HG03565 (cell line): ENCODE results near the gene NBPF15.
"Not testable (repeated sequence)": the region's sequence is repeated elsewhere in the genome, so short reads cannot be mapped to it uniquely, and the experiment has no call there.

Experiments
- ATAC-seq: cut with Tn5 transposase; IDR thresholded peaks from one replicate; pipeline ENCODE4 v1.9.1; 2021; ENCODE audit warnings: mild to moderate bottlenecking, moderate library complexity; ENCODE audit not compliant: unreplicated experiment

Gene NBPF15, protein sequence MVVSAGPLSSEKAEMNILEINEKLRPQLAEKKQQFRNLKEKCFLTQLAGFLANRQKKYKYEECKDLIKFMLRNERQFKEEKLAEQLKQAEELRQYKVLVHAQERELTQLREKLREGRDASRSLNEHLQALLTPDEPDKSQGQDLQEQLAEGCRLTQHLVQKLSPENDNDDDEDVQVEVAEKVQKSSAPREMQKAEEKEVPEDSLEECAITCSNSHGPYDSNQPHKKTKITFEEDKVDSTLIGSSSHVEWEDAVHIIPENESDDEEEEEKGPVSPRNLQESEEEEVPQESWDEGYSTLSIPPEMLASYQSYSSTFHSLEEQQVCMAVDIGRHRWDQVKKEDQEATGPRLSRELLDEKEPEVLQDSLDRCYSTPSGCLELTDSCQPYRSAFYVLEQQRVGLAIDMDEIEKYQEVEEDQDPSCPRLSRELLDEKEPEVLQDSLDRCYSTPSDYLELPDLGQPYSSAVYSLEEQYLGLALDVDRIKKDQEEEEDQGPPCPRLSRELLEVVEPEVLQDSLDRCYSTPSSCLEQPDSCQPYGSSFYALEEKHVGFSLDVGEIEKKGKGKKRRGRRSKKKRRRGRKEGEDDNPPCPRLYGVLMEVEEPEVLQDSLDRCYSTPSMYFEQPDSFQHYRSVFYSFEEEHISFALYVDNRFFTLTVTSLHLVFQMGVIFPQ

GRCh38 chr1:144461136-144461759 is at the start of gene NBPF15:
Gene NBPF15 (minus strand): TSS chr1:144461669. CDS start chr1:144440003, 21,666 bp downstream.
- peak; percentile 97 for ATAC-seq

- not testable (repeated sequence) for ATAC-seq
Observed at GRCh38 chr1:144496429-144496828, 35.0 kb upstream of the NBPF15 start.

DNA sequence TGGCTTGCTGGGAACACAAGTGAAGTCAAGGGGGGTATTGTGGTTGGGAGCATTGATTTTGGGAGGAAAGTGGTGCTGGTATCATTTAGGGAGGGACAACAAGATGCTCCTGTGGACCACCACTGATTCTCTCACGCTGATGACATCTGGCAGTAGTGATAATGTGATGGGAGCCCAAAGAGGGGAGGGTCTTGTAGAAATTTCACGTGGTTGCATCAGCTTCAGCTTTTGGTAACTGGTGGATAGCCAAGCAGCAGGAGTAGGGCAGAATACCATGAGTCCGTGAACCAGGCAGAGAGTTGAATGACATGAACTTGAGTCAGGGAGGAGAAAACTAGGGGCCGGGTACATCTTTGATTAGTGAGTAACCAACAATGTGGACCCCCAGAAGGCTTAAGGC is 32.7 kb upstream of the NBPF15 start:
- ATAC-seq = not testable (repeated sequence)

DNA sequence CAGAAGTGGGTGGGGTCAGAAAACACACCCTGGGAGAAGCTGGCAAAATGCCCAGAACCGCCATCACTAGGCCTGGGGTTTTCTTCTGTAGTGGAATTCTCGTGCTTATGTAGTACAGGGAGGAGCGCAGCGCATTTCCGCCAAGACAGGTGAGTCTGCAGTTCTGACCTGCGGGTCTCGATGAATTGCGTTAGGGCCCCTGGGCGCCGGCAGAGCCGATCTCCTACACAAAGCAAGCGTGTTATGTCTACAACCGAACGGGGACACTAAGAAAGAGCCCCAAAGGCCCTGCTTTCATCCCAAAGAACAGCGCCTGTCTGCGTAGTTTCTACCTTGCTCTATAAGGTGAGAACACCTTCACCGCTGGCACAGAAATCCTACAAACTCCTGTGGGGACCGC is 28.9 kb upstream of the NBPF15 start:
- not testable (repeated sequence) for ATAC-seq

- not testable (repeated sequence) for ATAC-seq
Observed at GRCh38 chr1:144487002-144487401, 25.5 kb upstream of the NBPF15 start.

GRCh38 chr1:144485048-144485993 is 23.9 kb upstream of the NBPF15 start:
- ATAC-seq = not testable (repeated sequence)

- ATAC-seq = not testable (repeated sequence)
Observed at GRCh38 chr1:144473897-144474296, 12.4 kb upstream of the NBPF15 start.

- ATAC-seq = not testable (repeated sequence)
Observed at GRCh38 chr1:144471434-144471833, 10.0 kb upstream of the NBPF15 start.

DNA sequence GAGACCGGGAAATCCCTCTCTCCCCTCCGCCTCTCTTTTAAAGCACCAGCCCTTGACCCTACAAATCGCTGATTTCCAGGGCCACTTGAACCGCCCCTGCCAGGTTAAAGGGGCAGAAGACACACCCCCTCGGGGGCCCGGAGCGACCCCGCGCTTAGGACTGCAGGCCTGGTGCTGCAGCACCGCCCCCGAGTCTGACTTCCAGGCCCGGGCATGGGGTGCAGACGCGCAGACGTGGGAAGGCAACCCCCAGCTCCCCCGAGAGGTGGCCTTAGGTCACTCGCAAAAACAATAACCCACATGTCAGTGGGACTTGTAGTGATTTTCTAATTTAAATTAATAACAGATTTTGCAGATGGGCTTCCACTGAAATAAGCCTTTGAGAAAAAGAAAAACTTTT is 309 bp upstream of the NBPF15 start:
- not testable (repeated sequence) for ATAC-seq

GRCh38 chr1:144460686-144461085 is 783 bp downstream of the NBPF15 start:
- ATAC-seq = peak; percentile 44

DNA sequence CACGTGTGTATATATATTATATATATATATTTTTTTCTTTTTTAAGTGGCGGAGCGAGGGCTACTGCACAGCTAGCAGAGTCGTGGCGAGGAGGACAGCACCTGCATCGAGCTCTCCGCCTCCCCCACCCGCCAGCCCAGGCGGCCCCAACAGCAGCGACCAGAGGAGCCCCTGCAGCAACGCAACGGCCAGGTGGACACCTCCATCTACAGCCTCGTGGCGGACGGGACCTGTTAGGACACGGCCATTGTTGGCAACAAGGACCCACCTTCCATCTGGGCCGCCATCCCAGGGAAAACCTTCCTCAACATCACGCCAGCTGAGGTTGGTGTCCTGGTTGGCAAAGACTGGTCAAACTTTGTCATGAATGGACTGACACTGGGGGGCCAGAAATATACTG is 19.1 kb downstream of the NBPF15 start:
- ATAC-seq = not testable (repeated sequence)

DNA sequence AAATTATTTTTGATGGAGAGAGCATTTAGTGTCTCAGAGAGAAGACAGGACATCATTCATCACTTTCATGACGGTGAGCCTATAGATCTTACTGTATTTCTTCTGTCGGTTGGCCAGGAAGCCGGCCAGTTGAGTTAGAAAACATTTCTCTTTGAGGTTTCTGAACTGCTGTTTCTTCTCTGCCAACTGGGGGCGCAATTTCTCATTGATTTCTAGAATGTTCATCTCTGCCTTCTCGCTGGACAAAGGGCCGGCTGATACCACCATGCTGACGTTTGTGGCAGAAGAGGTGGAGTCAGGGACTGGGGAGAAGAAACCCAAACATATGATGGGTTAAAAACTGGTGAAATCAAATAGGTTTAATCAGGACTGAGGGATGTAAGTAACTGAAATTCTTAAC is 21.7 kb downstream of the NBPF15 start:
- ATAC-seq = not testable (repeated sequence)

DNA sequence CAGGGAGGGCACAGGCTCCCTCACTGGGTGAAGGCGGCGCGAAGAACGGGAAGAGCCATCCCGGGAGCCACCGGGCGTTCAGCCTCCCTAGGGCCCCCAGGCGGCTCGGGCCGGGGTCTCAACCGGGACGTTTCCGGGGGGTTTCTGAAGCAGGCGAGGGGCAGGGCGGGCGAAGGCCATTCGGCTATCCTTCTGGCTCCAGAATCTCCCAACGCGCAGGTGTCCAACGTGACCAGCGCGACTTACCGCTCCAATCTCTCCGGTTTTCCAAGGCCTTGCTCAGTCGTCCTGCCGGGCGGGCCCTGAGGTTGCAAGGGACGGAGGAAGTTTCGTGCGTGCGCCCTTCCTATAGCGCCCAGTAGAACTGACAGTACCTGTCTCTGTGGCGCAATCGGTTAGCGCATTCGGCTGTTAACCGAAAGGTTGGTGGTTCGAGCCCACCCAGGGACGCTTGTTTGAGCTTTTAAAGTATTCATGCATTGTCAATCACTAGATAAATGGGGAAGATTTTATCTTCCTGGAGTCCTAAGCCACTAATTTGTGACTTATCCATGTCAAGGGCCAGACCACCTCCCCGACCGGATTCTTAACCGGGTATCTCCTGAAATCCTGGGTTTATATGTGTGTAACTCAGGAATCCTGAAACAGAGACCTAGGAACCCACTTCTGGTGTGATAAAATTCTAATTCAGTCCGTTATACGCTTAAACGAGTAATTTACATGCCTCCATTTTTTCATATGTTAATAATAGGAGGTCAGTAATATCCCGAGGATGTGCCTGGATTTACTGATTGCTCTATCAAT is 42.4 kb downstream of the NBPF15 start:
- ATAC-seq = not testable (repeated sequence)

DNA sequence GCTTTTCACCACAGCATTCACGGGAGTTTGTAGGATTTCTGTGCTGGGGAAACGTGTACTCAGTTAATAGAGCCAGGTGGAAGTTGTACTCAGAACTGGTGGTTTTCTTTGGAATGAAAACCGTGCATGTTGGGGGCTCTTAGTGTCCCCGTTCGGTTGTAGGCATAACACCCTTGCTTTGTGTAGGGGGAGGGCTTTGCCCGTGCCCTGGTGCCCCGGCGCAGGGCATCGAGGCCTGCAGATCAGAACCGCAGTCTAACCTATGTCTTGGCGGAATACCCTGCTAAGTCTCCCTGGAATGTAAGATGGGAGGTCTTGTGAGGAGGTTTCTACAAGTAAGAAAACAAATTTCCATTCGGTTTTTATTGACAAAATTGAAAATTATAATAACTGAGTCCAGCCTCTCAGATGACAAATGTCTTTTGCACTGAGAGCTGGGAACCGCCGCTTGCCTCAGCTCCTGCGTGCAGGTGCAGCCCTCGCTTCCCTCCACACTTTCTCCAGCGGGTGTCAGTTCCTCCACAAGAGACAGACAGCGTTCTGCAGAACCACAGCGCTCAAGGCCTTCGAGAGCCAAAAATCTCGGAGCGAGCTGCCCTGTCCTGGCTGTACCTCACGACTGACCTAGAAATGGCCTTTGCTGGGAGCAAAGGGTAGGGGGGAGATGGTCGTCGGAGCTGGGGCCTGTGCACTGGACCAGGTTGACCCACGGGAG is 47.9 kb downstream of the NBPF15 start:
- ATAC-seq = not testable (repeated sequence)

- peak; percentile 82 for ATAC-seq
Observed at GRCh38 chr1:144412491-144413403, 48.7 kb downstream of the NBPF15 start.

DNA sequence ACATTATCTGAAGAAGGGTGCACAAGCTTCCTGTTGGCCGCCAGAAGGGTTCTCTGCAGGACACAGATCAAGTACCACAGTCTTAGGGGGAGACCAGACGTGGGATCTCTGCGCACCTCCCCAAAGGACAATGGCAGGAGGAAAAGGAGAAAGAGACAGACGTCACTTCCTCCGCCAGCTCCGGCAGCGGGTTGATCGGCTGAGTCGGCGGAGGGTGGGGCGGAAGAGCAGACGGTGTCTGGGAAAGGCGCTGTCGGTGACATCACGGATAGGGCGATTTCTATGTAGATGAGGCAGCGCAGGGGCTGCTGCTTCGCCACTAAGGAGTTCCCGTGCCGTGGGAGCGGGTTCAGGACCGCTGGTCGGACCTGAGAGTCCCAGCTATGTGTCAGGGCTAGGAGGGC is 49.4 kb downstream of the NBPF15 start:
- ATAC-seq = peak; percentile 56

GRCh38 chr1:144402807-144403206 is 58.7 kb downstream of the NBPF15 start:
- not testable (repeated sequence) for ATAC-seq

DNA sequence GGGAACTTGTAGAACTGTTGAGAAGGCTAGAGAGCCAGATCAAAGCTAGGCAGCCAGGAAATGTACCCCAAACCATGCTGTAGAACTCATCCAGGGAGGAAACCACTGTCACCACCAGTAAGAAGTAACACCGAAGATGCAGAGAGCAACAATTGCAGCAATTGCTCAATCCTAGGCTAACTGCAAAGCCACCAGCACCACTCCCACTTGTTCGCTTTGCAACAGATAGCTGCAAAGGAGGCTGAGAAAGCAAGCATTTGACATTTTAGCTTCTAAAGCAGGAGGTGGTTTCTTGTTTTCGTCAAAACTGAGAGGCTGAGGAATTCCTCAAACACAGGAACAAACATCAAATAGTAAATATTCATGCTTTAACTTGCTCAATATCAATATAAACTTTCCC is 89.8 kb downstream of the NBPF15 start:
- ATAC-seq = not testable (repeated sequence)
